HL-60 (cell line): Measurements from ENCODE around the gene PARP3.

Experiments
- CTCF ChIP-seq: IDR thresholded peaks from one replicate; pipeline ENCODE4 v1.5.1; 2011; ENCODE audit warnings: low read length, control low read depth, inconsistent platforms; ENCODE audit not compliant: insufficient read depth
- GABPA ChIP-seq: IDR thresholded peaks from 2 replicates; pipeline ENCODE4 v1.6.1; 2012; ENCODE audit warnings: low read depth
- REST ChIP-seq: IDR thresholded peaks from 2 replicates; pipeline ENCODE4 v1.6.1; 2012; ENCODE audit warnings: low read depth; ENCODE audit not compliant: insufficient replicate concordance

GRCh38 chr3:51966486-51966885, 24.3 kb downstream of the PARP3 start:
- no peak for TF ChIP-seq CTCF
- TF ChIP-seq GABPA: no peak
- no peak for TF ChIP-seq REST
